Activated T-helper 1 cell treated with Interleukin-2 at 50 U/mL for 16 hours (primary cell): ENCODE results near the gene FAM120AOS.

ENCODE experiments used
- DNase-seq: peaks from one replicate; pipeline ENCODE4 v3.0.0-alpha.2; 2020; ENCODE audit warnings: low read depth

FAM120AOS gene

DNA sequence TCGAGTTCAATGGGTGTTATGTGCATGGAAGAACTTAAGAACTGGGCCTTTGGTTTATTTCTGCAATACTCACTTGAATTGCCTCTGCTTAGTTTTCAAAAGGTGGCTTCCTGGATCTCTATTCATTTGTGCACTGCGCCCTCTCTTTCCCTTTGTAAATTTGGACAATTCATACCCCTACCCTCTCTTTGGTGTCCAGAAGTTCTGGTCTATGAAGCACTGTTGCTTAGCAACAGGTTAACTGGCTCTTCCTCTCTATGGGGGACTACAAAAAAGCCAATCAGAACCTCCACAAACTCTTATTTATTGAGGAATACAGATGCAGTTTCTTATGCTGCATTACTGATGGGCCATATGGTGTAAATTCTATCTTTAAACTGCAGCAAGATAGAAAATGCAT lies 15.4 kb downstream of the FAM120AOS start:
- no peak for DNase-seq

DNA sequence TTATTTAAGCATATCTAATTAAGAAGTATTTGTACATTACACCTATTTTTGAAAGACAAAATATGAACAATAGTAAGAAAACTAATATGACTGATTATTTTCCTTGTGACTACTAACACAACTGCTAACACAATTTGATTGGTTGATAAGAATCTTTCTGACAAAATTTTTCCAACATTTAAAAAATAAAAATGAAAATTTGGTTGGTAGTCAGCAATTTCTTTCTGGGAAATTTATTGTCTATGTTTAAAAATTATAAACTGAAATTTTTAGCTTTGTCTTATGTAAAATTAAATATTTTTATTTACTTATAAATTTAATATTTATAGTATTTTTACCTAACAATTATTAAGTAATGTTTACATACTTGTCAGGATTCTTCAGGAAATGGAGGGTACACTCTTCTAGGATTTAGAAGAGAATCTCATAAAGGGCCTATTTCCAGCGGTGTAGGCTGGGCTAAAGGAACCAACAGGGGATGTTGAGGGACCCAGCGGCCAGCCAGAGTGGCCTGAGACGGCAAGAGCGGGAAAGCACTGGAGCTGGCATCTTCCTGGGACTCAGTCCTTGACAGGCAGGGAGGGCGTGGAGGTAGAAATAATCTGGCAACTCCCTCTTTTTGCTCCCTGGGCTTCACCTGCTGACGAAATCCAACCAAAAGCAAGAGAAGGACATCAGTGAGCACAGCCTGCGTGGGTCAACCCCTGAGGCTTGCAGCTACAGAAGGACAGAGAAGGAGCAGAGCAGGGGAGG lies 16.6 kb downstream of the FAM120AOS start:
- DNase-seq: no peak

DNA sequence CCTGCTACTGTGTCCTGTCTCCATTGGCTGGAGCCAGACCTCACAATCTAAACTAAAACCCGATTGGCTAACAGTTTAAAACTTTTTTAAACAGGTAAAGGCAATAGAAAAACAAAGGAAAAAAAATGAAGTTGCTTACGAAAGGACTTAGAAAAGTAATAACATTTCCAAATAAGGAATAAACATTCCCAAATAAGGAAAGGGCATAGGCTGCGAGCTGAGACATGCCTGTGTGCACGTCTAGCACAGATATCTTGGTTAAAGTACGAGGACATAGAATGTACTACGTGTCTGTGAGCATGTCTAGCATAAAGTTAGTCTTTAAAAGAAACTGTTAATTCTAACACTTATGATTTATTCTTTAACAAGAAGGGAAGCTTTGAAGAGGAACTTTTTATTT lies 17.2 kb downstream of the FAM120AOS start:
- no peak for DNase-seq

DNA sequence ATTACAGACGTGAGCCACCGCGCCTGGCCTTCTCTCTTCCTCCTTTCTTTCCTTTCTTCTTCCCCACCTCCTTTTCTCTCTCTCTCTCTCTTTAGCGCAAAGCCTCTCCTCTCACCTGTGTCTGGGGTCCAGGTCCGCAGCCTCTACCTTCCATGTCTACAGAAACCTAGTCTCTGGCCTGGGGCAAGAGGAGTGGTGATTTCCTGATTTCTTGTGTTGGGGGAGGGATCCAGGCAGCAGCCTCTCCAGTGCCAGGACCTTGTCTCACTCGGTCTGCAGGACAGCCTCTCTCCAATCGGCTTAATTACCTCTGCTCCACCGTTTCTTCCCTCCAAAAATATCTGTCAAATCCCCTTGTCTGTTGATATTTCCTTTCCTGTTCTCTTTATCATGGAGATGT lies 18.0 kb downstream of the FAM120AOS start:
- DNase-seq: no peak

DNA sequence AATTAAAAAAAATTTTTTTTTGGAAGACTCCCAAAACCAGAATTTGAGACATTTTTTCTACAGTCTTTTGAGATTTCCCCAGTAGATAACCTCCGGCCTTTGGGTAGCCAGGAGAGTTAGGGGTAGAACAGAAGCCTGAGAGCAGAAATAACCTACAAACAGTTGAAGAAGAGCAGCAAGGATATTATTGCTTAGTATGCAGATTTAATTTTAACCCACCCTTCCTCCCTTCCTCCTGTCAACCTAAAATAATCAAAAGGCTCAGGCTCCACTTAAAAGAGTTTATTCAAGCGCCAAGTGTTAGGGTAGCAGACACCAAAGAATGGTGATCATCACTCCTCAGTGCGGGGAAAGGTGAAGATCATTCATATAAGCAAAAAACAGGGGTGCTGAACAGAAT lies 19.3 kb downstream of the FAM120AOS start:
- DNase-seq: no peak

DNA sequence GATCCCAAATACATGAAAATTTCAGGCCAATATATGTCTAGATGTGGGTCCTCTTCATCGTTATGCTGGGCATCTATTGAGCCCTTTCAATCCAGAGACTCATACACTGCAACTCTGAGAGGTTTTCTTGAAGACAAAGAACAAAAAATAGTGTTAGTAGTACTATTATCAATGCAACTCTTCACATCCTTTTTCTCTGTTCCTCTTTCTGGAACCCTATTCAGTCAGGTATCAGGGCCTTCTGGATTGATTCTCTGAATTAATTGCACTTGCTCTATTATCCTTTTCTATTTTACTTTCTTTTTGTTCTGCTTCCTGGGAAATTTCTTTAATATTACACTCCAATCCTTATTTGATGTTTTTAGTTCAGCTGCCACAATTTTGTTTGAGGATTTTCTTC lies 20.4 kb downstream of the FAM120AOS start:
- no peak for DNase-seq

DNA sequence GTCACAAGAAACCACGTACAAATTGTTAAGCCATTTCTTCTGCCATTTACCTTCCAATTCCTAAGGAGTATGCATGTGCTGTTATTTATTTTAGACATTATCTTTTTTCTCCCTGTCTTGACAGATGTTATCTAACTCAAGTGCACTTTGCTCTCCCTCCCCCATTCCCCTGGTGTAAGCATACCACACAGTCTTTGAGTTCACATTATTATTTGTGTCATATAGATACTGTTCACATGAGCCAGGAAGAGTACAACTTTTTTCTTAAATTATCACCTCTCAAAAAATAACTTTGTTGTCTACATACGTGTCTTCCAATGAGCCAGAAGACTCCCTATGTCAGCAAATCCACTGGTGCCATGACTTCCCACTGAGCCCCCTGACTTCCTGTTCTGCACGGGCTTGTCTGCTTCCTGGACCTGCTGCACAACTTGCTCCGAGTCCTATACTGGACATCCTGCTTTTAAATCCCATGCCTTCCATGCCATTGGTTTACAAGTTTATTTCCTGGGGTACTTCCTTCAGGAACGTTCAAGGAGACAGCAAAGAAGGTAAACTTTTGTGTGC lies 21.8 kb downstream of the FAM120AOS start:
- DNase-seq: no peak

DNA sequence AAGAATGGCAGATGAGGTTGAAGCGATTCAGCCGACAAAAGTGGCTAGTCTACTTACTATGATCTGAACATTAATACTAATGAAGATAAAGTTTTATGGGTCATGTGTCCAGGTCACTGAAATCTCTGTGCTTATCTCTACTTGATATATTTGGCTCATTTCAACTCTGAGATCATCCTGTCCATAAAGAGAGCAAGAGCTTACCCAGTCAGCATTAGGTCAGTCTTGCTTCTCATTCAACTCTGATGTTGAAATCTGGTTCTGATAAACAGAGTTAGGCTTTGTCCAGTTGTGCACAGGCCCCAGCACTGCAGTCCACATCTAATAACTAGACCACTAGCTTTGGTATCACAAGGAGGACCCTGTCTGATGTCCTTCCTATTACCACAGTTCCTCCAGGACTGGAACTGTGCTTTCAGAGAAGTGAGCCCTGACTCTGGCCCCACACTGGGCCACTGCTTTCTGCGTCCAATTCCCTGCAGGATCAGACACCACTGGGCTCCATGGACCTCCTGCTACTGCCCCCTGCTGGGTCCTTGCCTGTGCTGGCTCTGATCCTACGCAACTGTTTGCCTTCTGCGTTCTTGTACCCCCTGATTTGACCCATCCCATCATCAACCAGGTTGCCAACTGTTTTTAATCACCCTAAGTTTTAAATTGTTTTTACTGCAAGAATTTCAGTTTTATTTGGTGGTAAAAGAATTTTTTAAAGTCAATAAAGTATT lies 25.6 kb downstream of the FAM120AOS start:
- DNase-seq: no peak

DNA sequence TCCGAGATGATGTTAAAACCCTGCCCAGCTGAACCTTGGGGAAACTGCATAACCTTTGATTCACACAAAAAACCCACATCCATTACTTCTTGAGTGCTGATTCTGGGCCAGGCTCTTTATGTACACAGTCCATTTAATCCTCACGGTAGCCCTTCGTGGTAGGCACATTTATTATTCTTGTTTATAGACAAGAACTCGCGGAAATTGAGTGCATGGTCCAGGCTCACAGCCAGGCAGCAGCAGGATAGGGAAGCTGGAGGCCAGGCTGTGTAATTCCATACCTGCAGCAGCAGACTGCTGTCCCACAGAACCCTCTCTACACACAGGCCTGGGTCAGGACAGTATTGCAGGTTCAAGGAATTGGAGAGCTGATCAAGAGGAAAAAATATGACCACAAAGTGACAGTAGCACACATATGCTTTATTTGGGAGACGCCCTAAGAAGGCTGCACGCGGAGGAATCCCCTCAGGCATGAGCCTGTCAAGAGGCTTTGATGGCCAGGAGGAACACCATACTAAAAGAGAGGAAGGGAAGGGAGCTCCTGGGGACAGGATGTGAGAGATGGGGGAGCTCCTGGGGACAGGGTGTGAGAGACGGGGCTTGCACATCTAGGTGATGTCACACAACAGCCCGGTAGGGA lies 30.3 kb downstream of the FAM120AOS start:
- no peak for DNase-seq

DNA sequence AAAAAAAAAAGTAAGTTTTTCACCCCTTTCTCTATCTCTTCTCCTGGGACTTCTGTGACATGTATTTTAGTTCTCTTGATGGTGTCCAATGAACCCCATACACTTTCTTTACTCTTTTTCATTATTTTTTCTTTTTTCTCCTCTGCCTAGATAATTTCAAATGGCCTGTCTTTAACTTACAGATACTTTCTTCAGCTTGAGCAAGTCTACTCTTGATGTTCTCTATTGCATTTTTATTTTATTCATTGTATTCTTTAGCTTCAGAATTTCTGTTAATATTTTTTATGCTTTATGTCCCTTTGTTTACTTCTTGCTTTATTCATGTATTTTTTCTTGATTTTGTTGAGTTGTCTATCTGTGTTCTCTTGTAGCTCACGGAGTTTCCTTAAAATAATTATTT lies 34.4 kb downstream of the FAM120AOS start:
- DNase-seq: no peak

DNA sequence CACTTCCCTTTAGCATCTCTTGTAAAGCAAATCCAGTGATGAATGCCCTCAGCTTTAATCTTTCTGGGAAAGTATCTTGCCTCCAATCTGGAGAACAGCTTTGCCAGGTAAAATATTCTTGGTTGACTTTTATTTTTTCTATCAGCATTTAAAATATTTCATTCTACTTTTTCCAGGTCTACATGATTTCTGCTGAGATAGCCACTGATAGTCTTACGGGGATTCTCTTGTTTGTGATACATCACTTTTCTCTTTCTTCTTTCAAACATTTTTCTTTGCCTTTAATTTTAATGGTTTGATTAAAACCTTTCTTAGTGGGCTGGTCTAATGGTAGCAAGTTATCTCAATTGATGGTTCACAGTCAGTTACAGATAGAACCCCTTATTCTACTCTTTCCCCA lies 35.8 kb downstream of the FAM120AOS start:
- DNase-seq: no peak

DNA sequence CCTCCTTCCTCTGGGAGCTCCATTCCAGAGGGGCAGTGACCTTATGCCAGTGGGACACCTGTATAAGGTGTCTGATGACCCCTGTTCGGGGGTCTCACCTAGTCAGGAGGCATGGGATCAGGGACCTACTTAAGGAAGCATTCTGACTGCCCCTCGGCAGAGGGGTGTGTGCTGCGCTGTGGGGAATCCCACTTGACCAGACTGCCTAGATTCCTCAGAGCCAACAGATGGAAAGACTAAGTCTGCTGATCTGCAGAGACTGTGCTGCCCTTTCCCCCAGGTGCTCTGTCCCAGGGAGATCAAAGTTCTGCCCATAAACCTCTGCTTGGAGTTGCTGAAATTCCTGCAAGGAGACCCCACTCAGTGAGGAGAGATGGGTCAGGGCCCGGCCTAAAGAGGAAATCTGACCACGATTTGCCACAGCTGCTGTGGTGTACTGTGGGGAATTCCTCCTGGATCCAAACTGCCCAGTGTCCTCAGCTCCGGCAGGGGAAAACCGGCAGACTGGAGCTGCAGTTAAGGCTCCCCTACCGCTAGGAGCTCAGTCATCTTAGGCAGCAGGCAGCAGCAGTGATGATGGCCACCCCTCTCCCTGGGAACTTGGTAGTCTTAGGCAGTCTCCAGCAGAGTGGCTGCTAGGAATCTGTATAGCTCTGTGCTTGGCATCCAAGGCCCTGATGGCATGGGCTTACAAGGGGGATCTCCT lies 36.7 kb downstream of the FAM120AOS start:
- DNase-seq: no peak

DNA sequence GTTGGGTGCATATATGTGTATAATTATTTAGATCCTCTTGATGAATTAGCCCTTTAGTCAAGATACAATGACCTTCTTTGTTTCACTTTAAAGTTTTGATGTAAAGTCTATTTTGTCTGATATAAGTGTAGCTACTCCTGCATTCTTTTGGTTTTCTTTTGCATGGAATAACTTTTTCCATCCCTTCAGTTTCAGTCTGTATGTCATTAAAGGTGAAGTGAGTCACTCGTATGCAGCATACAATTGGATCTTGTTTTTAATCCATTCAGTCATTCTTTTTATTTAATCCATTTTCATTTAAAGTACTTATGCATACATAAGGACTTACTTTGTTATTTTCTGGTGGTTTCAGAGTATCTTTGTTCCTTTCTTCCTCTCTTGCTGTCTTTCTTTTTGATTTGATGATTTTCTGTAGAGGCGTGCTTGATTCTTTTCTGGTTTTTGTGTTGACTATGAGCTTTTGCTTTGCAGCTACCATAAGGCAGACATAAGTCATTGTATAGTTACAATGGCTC lies 38.1 kb downstream of the FAM120AOS start:
- DNase-seq: no peak

DNA sequence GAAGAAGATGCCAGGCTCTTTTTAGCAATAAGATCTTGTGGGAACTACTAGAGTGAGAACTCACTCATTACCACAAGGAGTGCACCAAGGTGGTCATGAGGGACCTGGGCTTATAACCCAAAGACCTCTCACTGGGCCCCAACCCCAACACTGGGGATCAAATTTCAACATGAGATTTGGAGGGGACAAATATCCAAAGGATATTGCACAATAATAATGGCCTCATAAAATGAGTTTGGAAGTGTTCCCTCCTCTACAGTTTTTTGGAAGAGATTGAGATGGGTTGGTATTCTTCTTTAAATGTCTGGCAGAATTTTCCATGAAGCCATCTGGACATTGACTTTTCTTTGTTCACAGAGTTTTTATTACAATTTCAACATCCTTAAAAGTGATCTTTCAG lies 39.9 kb downstream of the FAM120AOS start:
- DNase-seq: no peak

DNA sequence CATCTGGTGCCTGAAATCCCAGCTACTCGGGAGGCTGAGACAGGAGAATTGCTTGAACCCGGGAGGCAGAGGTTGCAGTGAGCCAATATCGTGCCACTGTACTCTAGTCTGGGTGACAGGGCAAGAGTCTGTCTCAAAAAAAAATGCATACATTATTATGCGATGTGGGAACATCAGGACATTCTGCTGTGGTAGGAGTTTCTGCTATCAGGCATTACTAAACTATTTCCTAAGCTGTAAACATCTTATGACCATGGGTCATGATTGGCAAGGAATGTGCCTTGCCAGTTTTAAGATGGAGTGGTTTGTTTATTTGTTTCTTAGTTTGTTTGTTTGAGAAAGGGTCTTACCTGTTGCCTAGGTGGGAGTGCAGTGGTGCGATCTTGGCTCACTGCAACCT lies 47.0 kb downstream of the FAM120AOS start:
- no peak for DNase-seq

DNA sequence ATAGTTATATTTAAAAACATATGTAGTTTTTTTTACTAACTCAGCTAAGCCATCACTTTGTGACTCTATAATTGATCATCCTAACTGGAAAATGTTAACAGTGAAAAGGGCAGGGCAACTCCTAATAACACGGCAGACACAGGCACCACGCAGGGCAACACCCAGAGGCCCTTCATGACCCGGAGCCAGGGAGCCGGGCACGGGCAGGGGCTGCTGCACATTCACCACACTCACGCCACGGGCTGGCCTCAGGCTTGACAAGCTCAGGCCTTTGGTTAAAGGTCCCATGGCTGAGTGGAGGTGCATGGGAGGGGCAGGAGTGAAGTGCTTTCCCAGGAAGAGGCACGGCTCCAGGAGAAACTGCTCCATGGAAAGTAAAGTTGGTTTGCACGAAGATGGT lies 54.9 kb downstream of the FAM120AOS start:
- DNase-seq: no peak

DNA sequence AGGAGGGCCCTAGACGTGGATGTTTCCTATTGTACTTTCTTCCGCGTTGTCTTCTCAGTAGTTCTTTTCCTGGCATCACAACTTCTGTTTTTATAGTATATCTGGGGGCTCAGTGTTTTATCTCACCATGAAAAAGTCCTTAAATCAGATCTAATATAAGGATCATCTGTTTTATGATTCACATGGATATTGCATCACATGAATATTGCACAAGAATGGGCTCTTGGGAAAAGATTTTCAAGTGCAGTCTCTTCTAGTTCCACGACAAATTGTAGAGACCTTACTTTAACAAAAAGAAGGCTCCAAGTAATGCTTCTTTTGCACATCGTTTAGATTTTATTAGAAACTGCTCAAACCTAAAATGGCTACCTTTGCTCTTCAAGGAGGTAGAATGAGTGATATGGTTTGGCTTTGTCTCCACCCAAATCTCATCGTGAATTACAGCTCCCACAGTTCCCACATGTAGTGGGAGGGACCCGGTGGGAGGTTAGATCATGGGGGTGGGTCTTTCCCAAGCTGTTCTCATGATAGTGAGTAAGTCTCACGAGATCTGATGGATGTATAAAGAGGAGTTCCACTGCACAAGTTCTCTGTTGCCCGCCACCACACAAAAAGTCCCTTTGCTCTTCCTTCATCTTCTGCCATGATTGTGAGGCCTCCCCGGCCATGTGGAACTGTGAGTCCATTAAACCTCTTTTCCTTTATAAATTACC lies 55.6 kb downstream of the FAM120AOS start:
- no peak for DNase-seq
